H9 (cell line): ENCODE data around the gene SMAD3. TPM values are rescaled to one million over a fixed set of nuclear protein-coding genes. Genes with fewer than 3 reads are reported as not detected.

ENCODE experiments used
- DNase-seq: peaks from one replicate; pipeline ENCODE4 v3.0.0-alpha.2; 2017
- H2AFZ ChIP-seq: one replicate; pipeline ENCODE4 v1.6.1; 2013; ENCODE audit warnings: mild to moderate bottlenecking, low read length, control low read depth, moderate library complexity
- H2AK5ac ChIP-seq: 2 replicates; pipeline ENCODE4 v1.6.1; 2013; ENCODE audit warnings: low read length, control low read depth, mixed read lengths; ENCODE audit not compliant: insufficient read length
- H2BK120ac ChIP-seq: one replicate; pipeline ENCODE4 v1.6.1; 2013; ENCODE audit warnings: low read depth, mild to moderate bottlenecking, low read length, control low read depth, inconsistent platforms; ENCODE audit not compliant: poor library complexity, severe bottlenecking
- H2BK12ac ChIP-seq: 2 replicates; pipeline ENCODE4 v1.6.1; 2013; ENCODE audit warnings: low read length, control low read depth, mixed read lengths, low read depth; ENCODE audit not compliant: insufficient read length
- H2BK15ac ChIP-seq: 2 replicates; pipeline ENCODE4 v1.6.1; 2013; ENCODE audit warnings: low read depth, low read length, control low read depth
- H2BK20ac ChIP-seq: one replicate; pipeline ENCODE4 v1.6.1; 2013; ENCODE audit warnings: low read depth, mild to moderate bottlenecking, low read length, control low read depth, inconsistent platforms; ENCODE audit not compliant: poor library complexity, severe bottlenecking
- H2BK5ac ChIP-seq: 2 replicates; pipeline ENCODE4 v1.6.1; 2013; ENCODE audit warnings: low read length, control low read depth, mixed read lengths; ENCODE audit not compliant: insufficient read length
- H3K14ac ChIP-seq: 2 replicates; pipeline ENCODE4 v1.6.1; 2013; ENCODE audit warnings: low read length, control low read depth; ENCODE audit not compliant: insufficient read depth
- H3K18ac ChIP-seq: 2 replicates; pipeline ENCODE4 v1.6.1; 2013; ENCODE audit warnings: low read depth, mild to moderate bottlenecking, mixed read lengths, low read length, control low read depth; ENCODE audit not compliant: insufficient read length
- H3K23ac ChIP-seq: 2 replicates; pipeline ENCODE4 v1.6.1; 2013; ENCODE audit warnings: low read length, control low read depth, mixed read lengths, low read depth; ENCODE audit not compliant: insufficient read length
- H3K23me2 ChIP-seq: 2 replicates; pipeline ENCODE4 v1.6.1; 2013; ENCODE audit warnings: low read depth, mild to moderate bottlenecking, mixed read lengths, low read length, control low read depth; ENCODE audit not compliant: insufficient read length, poor library complexity, severe bottlenecking
- H3K27ac ChIP-seq: 2 replicates; pipeline ENCODE4 v1.5.1; 2013; ENCODE audit warnings: low read length, control low read depth, mixed read lengths, low read depth; ENCODE audit not compliant: insufficient read length
- H3K27me3 ChIP-seq: 2 replicates; pipeline ENCODE4 v1.6.1; 2013; ENCODE audit warnings: low read length, control low read depth, inconsistent platforms; ENCODE audit not compliant: insufficient read depth
- H3K4ac ChIP-seq: 2 replicates; pipeline ENCODE4 v1.6.1; 2013; ENCODE audit warnings: low read depth, mild to moderate bottlenecking, control low read depth, inconsistent platforms, low read length, moderate library complexity
- H3K4me1 ChIP-seq: 2 replicates; pipeline ENCODE4 v1.6.1; 2013; ENCODE audit warnings: low read length, control low read depth, inconsistent platforms; ENCODE audit not compliant: insufficient read depth
- H3K4me2 ChIP-seq: 2 replicates; pipeline ENCODE4 v1.6.1; 2013; ENCODE audit warnings: low read length, control low read depth, mixed read lengths; ENCODE audit not compliant: insufficient read length, insufficient read depth
- H3K56ac ChIP-seq: 2 replicates; pipeline ENCODE4 v1.6.1; 2013; ENCODE audit warnings: low read depth, mild to moderate bottlenecking, mixed read lengths, low read length, control low read depth; ENCODE audit not compliant: insufficient read length
- H3K79me1 ChIP-seq: 2 replicates; pipeline ENCODE4 v1.6.1; 2013; ENCODE audit warnings: low read depth, mild to moderate bottlenecking, moderate library complexity, low read length, control low read depth, inconsistent platforms; ENCODE audit not compliant: insufficient read depth, poor library complexity, severe bottlenecking
- H3K79me2 ChIP-seq: 2 replicates; pipeline ENCODE4 v1.6.1; 2013; ENCODE audit warnings: low read length, control low read depth, inconsistent platforms; ENCODE audit not compliant: insufficient read depth
- H3K9ac ChIP-seq: 2 replicates; pipeline ENCODE4 v1.6.1; 2013; ENCODE audit warnings: low read length, control low read depth, mixed read lengths; ENCODE audit not compliant: insufficient read length; ENCODE audit errors: extremely low read depth
- H3K9me3 ChIP-seq: one replicate; pipeline ENCODE4 v1.6.1; 2013; ENCODE audit warnings: low read depth, low read length, inconsistent platforms; ENCODE audit not compliant: control insufficient read depth
- H3T11ph ChIP-seq: one replicate; pipeline ENCODE4 v1.6.1; 2013; ENCODE audit warnings: mild to moderate bottlenecking, low read length, control low read depth, inconsistent platforms
- H4K20me1 ChIP-seq: one replicate; pipeline ENCODE4 v1.6.1; 2013; ENCODE audit not compliant: control insufficient read depth, insufficient read length, insufficient read depth
- H4K5ac ChIP-seq: 2 replicates; pipeline ENCODE4 v1.6.1; 2013; ENCODE audit warnings: low read depth, mild to moderate bottlenecking, mixed read lengths, low read length, control low read depth; ENCODE audit not compliant: insufficient read length
- H4K8ac ChIP-seq: replicated peaks from 2 replicates; pipeline ENCODE4 v1.6.1; 2013; ENCODE audit warnings: low read length, control low read depth, mixed read lengths, low read depth; ENCODE audit not compliant: insufficient read length
- H4K91ac ChIP-seq: 2 replicates; pipeline ENCODE4 v1.6.1; 2013; ENCODE audit warnings: low read depth, mild to moderate bottlenecking, moderate library complexity, mixed read lengths, low read length, control low read depth; ENCODE audit not compliant: insufficient read length
- H3K27ac Mint-ChIP-seq, 3 experiments: 2 replicates in 2 of 3; 3 replicates in 1 of 3; pipeline ENCODE4 v1.8.0; 2020 to 2021; ENCODE audit warnings: mixed read lengths in 3 of 3, mild to moderate bottlenecking in 1 of 3, moderate library complexity in 1 of 3
- H3K27me3 Mint-ChIP-seq: 2 replicates; pipeline ENCODE4 v1.8.0; 2021; ENCODE audit warnings: low read depth, mild to moderate bottlenecking, moderate library complexity, mixed read lengths
- H3K36me3 Mint-ChIP-seq, 3 experiments: 2 replicates in 2 of 3; 3 replicates in 1 of 3; pipeline ENCODE4 v1.8.0; 2020 to 2021; ENCODE audit warnings: low read depth in 3 of 3, mixed read lengths in 3 of 3; ENCODE audit not compliant: insufficient read depth in 1 of 3
- H3K4me1 Mint-ChIP-seq, 2 experiments: 2 replicates each; pipeline ENCODE4 v1.8.0; 2020; ENCODE audit warnings: mixed read lengths in 2 of 2
- H3K4me3 Mint-ChIP-seq, 2 experiments: 2 replicates in 1 of 2; 3 replicates in 1 of 2; pipeline ENCODE4 v1.8.0; 2020 to 2021; ENCODE audit warnings: mild to moderate bottlenecking in 2 of 2, mixed read lengths in 2 of 2, moderate library complexity in 1 of 2
- H3K9me3 Mint-ChIP-seq, 2 experiments: 2 replicates in 1 of 2; 3 replicates in 1 of 2; pipeline ENCODE4 v1.8.0; 2020; ENCODE audit warnings: mild to moderate bottlenecking in 2 of 2, mixed read lengths in 2 of 2, moderate library complexity in 1 of 2
- CTCF ChIP-seq: fragments of 200-600 bp; sonication (generic); conservative IDR thresholded peaks from 3 replicates; pipeline ENCODE4 v1.8.0; 2021; ENCODE audit warnings: antibody characterized with exemption, mild to moderate bottlenecking
- WGBS: extraction: QIAGEN DNeasy Blood & Tissue Kit; methylation state at CpG from one replicate; pipeline ENCODE4 v1.1.7; 2013; ENCODE audit warnings: missing lambda C conversion rate, low lambda C conversion rate, mixed read lengths; ENCODE audit not compliant: insufficient read length; ENCODE audit errors: extremely low coverage; 5-methylcytosine and 5-hydroxymethylcytosine counted together
- total RNA-seq: library from RNA; stranded (reverse); gene quantifications from 2 replicates; pipeline ENCODE4 v1.2.1, GENCODE V29; 2021

The SMAD3 gene
- total RNA-seq, 1 experiment from 2014 or later: 26.7 TPM

- no peak overlapping the region for H4K91ac ChIP-seq
- H3K23me2 ChIP-seq: no peaks in the 10 kb centered on the region
- H3K9ac ChIP-seq: no peak overlapping the region
- no peak overlapping the region for H3K14ac ChIP-seq
- H3K18ac ChIP-seq: no peak overlapping the region
- H2BK15ac ChIP-seq: no peak overlapping the region
- Mint-ChIP-seq H3K36me3 (no peaks in the 10 kb centered on the region; a peak in 1 of 7 replicates), H3K4me1 (peaks cover 37 to 42% of the 10 kb centered on the region in 2 experiments), H3K4me3 (no peak overlapping the region; a peak in 1 of 5 replicates), H3K27me3 (no peaks in the 10 kb centered on the region), H3K27ac (no peak overlapping the region), H3K9me3 (no peaks in the 10 kb centered on the region)
- H2BK12ac ChIP-seq: no peak overlapping the region
- H2AFZ ChIP-seq: no peak overlapping the region
- H4K5ac ChIP-seq: no peak overlapping the region
- H2BK20ac ChIP-seq: no peak overlapping the region
- H3T11ph ChIP-seq: no peak overlapping the region
- no peaks in the 10 kb centered on the region for H3K9me3 ChIP-seq
- WGBS: no CpG with 5 or more reads among the region's 4 CpGs
- H2BK5ac ChIP-seq: no peak overlapping the region
- no peak overlapping the region for H3K56ac ChIP-seq
- no peak for TF ChIP-seq CTCF
- H2BK120ac ChIP-seq: no peak overlapping the region
- no peaks in the 10 kb centered on the region for H3K79me2 ChIP-seq
- H3K23ac ChIP-seq: no peak overlapping the region
- no peak overlapping the region for H3K27ac ChIP-seq
- no peaks in the 10 kb centered on the region; the same call in 1 of the 2 replicates for H3K4me1 ChIP-seq
- no peak overlapping the region for H2AK5ac ChIP-seq
- no peaks in the 10 kb centered on the region for H4K20me1 ChIP-seq
- no peak overlapping the region for H3K4ac ChIP-seq
- H3K27me3 ChIP-seq: no peaks in the 10 kb centered on the region
- no peak overlapping the region for H3K4me2 ChIP-seq
- DNase-seq: no peak
- H4K8ac ChIP-seq: no peak overlapping the region
- H3K79me1 ChIP-seq: no peaks in the 10 kb centered on the region
These were observed 37.6 kb downstream of the SMAD3 start for GRCh38 chr15:67103021-67103420.
